ENCODE results near the gene PDE11A.

- TF ChIP-seq, protein P1, sequence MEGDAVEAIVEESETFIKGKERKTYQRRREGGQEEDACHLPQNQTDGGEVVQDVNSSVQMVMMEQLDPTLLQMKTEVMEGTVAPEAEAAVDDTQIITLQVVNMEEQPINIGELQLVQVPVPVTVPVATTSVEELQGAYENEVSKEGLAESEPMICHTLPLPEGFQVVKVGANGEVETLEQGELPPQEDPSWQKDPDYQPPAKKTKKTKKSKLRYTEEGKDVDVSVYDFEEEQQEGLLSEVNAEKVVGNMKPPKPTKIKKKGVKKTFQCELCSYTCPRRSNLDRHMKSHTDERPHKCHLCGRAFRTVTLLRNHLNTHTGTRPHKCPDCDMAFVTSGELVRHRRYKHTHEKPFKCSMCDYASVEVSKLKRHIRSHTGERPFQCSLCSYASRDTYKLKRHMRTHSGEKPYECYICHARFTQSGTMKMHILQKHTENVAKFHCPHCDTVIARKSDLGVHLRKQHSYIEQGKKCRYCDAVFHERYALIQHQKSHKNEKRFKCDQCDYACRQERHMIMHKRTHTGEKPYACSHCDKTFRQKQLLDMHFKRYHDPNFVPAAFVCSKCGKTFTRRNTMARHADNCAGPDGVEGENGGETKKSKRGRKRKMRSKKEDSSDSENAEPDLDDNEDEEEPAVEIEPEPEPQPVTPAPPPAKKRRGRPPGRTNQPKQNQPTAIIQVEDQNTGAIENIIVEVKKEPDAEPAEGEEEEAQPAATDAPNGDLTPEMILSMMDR (IDR thresholded peaks at IDR 0.05) = no peak
- no peak for TF ChIP-seq ZFX (IDR thresholded peaks at IDR 0.05; ENCODE audit: borderline replicate concordance)
These were observed 16.2 kb upstream of the PDE11A start for GRCh38 chr2:178088774-178089270.
